ENCODE data around the gene ADAMTS12.

ADAMTS12 gene

DNA sequence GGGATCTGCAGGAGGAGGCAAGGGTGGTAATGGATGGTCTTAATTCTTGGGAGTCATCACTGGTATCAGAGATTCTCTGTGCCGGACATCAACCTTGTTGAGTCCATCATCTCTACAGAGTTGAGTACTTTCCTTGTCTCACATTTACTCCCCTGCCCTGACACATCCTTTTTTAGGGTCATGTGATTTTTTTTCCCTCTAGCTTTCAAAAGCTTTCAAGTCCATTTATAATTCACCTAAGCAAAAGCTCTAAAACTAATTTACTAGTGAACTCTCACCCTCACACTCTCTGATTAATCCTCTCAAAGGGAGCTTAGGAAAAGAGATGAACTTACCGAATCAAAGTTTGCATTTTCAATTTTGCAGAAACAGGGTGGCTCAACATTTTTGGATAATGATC, 258.1 kb downstream of the ADAMTS12 start:
- Histone ChIP-seq H3K4me3 (ENCODE audit: low read depth in 1 of 2, low read length in 2 of 2) (no peak overlapping the region), H3K27me3 (ENCODE audit: control insufficient read depth in 1 of 2, insufficient read depth in 2 of 2, low read length in 2 of 2) (no peaks in the 10 kb centered on the region), H3K4me1 (ENCODE audit: insufficient read depth, low read length) (no peaks in the 10 kb centered on the region), H3K9me3 (ENCODE audit: low read length) (no peaks in the 10 kb centered on the region), H3K36me3 (ENCODE audit: insufficient read depth, low read length) (peaks cover 8% of the 10 kb centered on the region), H3K9ac (ENCODE audit: low read length) (no peak overlapping the region), H3K27ac (ENCODE audit: low read depth, low read length) (no peak overlapping the region)

GRCh38 chr5:33631786-33632185, 260.0 kb downstream of the ADAMTS12 start:
- H3K4me3 ChIP-seq (ENCODE audit: low read depth in 1 of 2, low read length in 2 of 2) = no peak overlapping the region
- no peaks in the 10 kb centered on the region for H3K36me3 ChIP-seq (ENCODE audit: insufficient read depth, low read length)
- no peaks in the 10 kb centered on the region for H3K9me3 ChIP-seq (ENCODE audit: low read length)
- H3K27ac ChIP-seq (ENCODE audit: low read depth, low read length) = no peak overlapping the region
- H3K27me3 ChIP-seq (ENCODE audit: control insufficient read depth in 1 of 2, insufficient read depth in 2 of 2, low read length in 2 of 2) = no peaks in the 10 kb centered on the region
- no peak overlapping the region for H3K9ac ChIP-seq (ENCODE audit: low read length)
- no peaks in the 10 kb centered on the region for H3K4me1 ChIP-seq (ENCODE audit: insufficient read depth, low read length)

DNA sequence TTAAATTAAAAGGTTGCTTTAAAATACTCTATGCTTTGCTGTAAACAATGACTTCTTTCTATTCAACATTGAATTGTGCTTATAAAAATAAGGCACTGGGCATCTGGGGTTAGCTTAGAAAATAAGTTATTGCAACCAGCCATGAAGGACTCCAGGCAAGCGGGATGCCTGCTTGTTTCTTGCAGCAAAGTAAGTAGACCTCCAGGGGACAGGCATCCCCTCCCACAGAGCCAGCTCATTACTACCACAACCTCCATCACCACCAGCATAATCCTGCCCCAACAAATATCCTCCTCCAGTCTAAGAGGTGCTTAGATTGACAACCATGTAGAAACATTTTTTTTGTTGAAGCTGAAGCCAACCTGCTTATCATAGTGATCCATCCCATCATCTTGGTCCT, 260.7 kb downstream of the ADAMTS12 start:
- Histone ChIP-seq H3K27me3 (ENCODE audit: control insufficient read depth in 1 of 2, insufficient read depth in 2 of 2, low read length in 2 of 2) (no peaks in the 10 kb centered on the region), H3K4me1 (ENCODE audit: insufficient read depth, low read length) (no peaks in the 10 kb centered on the region), H3K9me3 (ENCODE audit: low read length) (no peaks in the 10 kb centered on the region), H3K36me3 (ENCODE audit: insufficient read depth, low read length) (no peaks in the 10 kb centered on the region), H3K4me3 (ENCODE audit: low read depth in 1 of 2, low read length in 2 of 2) (no peak overlapping the region), H3K27ac (ENCODE audit: low read depth, low read length) (no peak overlapping the region), H3K9ac (ENCODE audit: low read length) (no peak overlapping the region)

- Histone ChIP-seq H3K27ac (ENCODE audit: low read depth, low read length) (no peak overlapping the region), H3K9ac (ENCODE audit: low read length) (no peak overlapping the region), H3K9me3 (ENCODE audit: low read length) (no peaks in the 10 kb centered on the region), H3K27me3 (ENCODE audit: control insufficient read depth in 1 of 2, insufficient read depth in 2 of 2, low read length in 2 of 2) (no peaks in the 10 kb centered on the region), H3K36me3 (ENCODE audit: insufficient read depth, low read length) (no peaks in the 10 kb centered on the region), H3K4me3 (ENCODE audit: low read depth in 1 of 2, low read length in 2 of 2) (no peak overlapping the region), H3K4me1 (ENCODE audit: insufficient read depth, low read length) (no peaks in the 10 kb centered on the region)
These were observed 261.8 kb downstream of the ADAMTS12 start for GRCh38 chr5:33629999-33630398.

- no peaks in the 10 kb centered on the region for H3K4me1 ChIP-seq (ENCODE audit: insufficient read depth, low read length)
- H3K27ac ChIP-seq (ENCODE audit: low read depth, low read length) = no peak overlapping the region
These were observed 263.0 kb downstream of the ADAMTS12 start for GRCh38 chr5:33628796-33629195.

GRCh38 chr5:33621514-33621913, 270.3 kb downstream of the ADAMTS12 start:
- Histone ChIP-seq H3K9me3 (ENCODE audit: low read length) (no peaks in the 10 kb centered on the region), H3K36me3 (ENCODE audit: insufficient read depth, low read length) (no peaks in the 10 kb centered on the region), H3K27ac (ENCODE audit: low read depth, low read length) (no peak overlapping the region), H3K4me1 (ENCODE audit: insufficient read depth, low read length) (no peaks in the 10 kb centered on the region), H3K4me3 (ENCODE audit: low read depth in 1 of 2, low read length in 2 of 2) (no peak overlapping the region), H3K9ac (ENCODE audit: low read length) (no peak overlapping the region), H3K27me3 (ENCODE audit: control insufficient read depth in 1 of 2, insufficient read depth in 2 of 2, low read length in 2 of 2) (no peaks in the 10 kb centered on the region)

More at GRCh38 chr5:33628796-33629195, 263.0 kb downstream of the ADAMTS12 start:
- no peaks in the 10 kb centered on the region for H3K27me3 ChIP-seq (ENCODE audit: control insufficient read depth in 1 of 2, insufficient read depth in 2 of 2, low read length in 2 of 2)
- no peaks in the 10 kb centered on the region for H3K36me3 ChIP-seq (ENCODE audit: insufficient read depth, low read length)
- H3K9ac ChIP-seq (ENCODE audit: low read length) = no peak overlapping the region
- no peak overlapping the region for H3K4me3 ChIP-seq (ENCODE audit: low read depth in 1 of 2, low read length in 2 of 2)
- no peaks in the 10 kb centered on the region for H3K9me3 ChIP-seq (ENCODE audit: low read length)

DNA sequence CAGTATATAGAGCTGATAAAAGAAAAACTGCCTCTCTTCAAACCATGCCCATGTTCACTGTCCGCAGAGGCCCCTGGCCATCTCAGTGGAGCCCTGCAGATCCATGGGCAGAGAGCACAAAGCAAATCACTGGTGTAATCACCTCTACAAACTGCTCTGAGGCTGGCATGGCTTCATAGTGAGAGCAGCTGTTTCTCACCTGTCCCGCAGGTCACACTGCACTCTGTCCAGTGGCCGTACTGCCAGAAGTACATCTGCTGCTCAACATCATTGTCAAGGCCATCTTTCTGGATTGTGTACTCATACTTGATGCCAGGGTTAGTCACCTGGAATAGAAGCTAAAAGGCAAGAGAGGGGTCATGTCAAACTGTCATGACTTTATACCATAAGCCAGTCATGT, 277.8 kb downstream of the ADAMTS12 start:
- Histone ChIP-seq H3K36me3 (ENCODE audit: insufficient read depth, low read length) (no peaks in the 10 kb centered on the region), H3K27me3 (ENCODE audit: control insufficient read depth in 1 of 2, insufficient read depth in 2 of 2, low read length in 2 of 2) (no peaks in the 10 kb centered on the region), H3K9me3 (ENCODE audit: low read length) (no peaks in the 10 kb centered on the region), H3K4me3 (ENCODE audit: low read depth in 1 of 2, low read length in 2 of 2) (no peak overlapping the region), H3K9ac (ENCODE audit: low read length) (no peak overlapping the region), H3K4me1 (ENCODE audit: insufficient read depth, low read length) (no peaks in the 10 kb centered on the region), H3K27ac (ENCODE audit: low read depth, low read length) (no peak overlapping the region)

- H3K36me3 ChIP-seq (ENCODE audit: insufficient read depth, low read length) = no peaks in the 10 kb centered on the region
- H3K27me3 ChIP-seq (ENCODE audit: control insufficient read depth in 1 of 2, insufficient read depth in 2 of 2, low read length in 2 of 2) = no peaks in the 10 kb centered on the region
- no peak overlapping the region for H3K9ac ChIP-seq (ENCODE audit: low read length)
- H3K9me3 ChIP-seq (ENCODE audit: low read length) = no peaks in the 10 kb centered on the region
- H3K27ac ChIP-seq (ENCODE audit: low read depth, low read length) = no peak overlapping the region
- no peaks in the 10 kb centered on the region for H3K4me1 ChIP-seq (ENCODE audit: insufficient read depth, low read length)
- H3K4me3 ChIP-seq (ENCODE audit: low read depth in 1 of 2, low read length in 2 of 2) = no peak overlapping the region
These were observed 279.4 kb downstream of the ADAMTS12 start for GRCh38 chr5:33612386-33612785.

DNA sequence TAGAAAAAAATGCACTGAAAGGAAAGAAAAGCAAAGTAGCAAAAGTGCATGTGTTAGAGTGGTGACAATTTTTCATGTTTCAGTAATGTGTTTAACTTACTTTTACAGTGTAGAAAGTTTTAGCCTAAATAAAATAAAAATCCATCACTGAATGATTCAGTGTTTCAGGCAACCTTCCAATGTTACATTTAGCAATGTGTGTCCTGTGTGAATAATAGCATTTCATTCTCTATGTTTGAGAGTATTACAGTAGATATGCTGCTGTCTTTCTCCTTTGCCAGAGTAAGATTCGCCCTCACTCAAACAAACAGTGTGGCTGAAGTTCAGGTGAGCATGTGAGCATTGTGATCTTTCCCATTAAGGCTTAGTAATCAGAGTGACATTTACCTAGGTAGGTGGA, 279.9 kb downstream of the ADAMTS12 start:
- no peaks in the 10 kb centered on the region for H3K36me3 ChIP-seq (ENCODE audit: insufficient read depth, low read length)
- H3K9me3 ChIP-seq (ENCODE audit: low read length) = no peaks in the 10 kb centered on the region
- no peak overlapping the region for H3K9ac ChIP-seq (ENCODE audit: low read length)
- H3K4me3 ChIP-seq (ENCODE audit: low read depth in 1 of 2, low read length in 2 of 2) = no peak overlapping the region
- no peak overlapping the region for H3K27ac ChIP-seq (ENCODE audit: low read depth, low read length)
- no peaks in the 10 kb centered on the region for H3K4me1 ChIP-seq (ENCODE audit: insufficient read depth, low read length)
- H3K27me3 ChIP-seq (ENCODE audit: control insufficient read depth in 1 of 2, insufficient read depth in 2 of 2, low read length in 2 of 2) = no peaks in the 10 kb centered on the region

- Histone ChIP-seq H3K4me3 (ENCODE audit: low read depth in 1 of 2, low read length in 2 of 2) (no peak overlapping the region), H3K9me3 (ENCODE audit: low read length) (no peaks in the 10 kb centered on the region), H3K36me3 (ENCODE audit: insufficient read depth, low read length) (no peaks in the 10 kb centered on the region), H3K27ac (ENCODE audit: low read depth, low read length) (no peak overlapping the region), H3K4me1 (ENCODE audit: insufficient read depth, low read length) (no peaks in the 10 kb centered on the region), H3K9ac (ENCODE audit: low read length) (no peak overlapping the region), H3K27me3 (ENCODE audit: control insufficient read depth in 1 of 2, insufficient read depth in 2 of 2, low read length in 2 of 2) (no peaks in the 10 kb centered on the region)
These were observed 283.3 kb downstream of the ADAMTS12 start for GRCh38 chr5:33608344-33609041.

DNA sequence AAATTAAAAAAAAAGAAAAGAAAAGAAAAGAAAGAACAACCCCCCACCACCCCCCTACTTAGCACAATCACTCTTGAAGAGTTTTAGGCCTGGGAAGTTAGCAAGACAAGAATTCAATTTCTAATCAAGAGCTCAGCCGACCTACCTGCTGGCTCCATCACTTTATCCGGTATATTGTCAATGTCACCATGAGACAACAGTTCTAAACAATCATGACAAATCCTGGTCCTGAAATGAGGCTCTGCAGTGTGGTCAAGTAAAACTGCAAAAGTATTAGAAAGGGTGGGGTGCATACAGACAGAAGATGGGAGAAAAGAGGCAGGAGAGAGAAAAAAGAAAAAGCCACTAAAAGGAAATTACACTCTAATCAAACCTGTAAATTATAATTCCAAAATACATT, 287.3 kb downstream of the ADAMTS12 start:
- H3K9me3 ChIP-seq (ENCODE audit: low read length) = no peaks in the 10 kb centered on the region
- no peaks in the 10 kb centered on the region for H3K36me3 ChIP-seq (ENCODE audit: insufficient read depth, low read length)
- H3K27me3 ChIP-seq (ENCODE audit: control insufficient read depth in 1 of 2, insufficient read depth in 2 of 2, low read length in 2 of 2) = no peaks in the 10 kb centered on the region
- H3K9ac ChIP-seq (ENCODE audit: low read length) = no peak overlapping the region
- H3K4me1 ChIP-seq (ENCODE audit: insufficient read depth, low read length) = no peaks in the 10 kb centered on the region
- no peak overlapping the region for H3K27ac ChIP-seq (ENCODE audit: low read depth, low read length)
- H3K4me3 ChIP-seq (ENCODE audit: low read depth in 1 of 2, low read length in 2 of 2) = no peak overlapping the region

GRCh38 chr5:33601881-33602280, 289.9 kb downstream of the ADAMTS12 start:
- H3K4me1 ChIP-seq (ENCODE audit: insufficient read depth, low read length) = no peaks in the 10 kb centered on the region
- no peak overlapping the region for H3K4me3 ChIP-seq (ENCODE audit: low read depth in 1 of 2, low read length in 2 of 2)
- H3K9ac ChIP-seq (ENCODE audit: low read length) = no peak overlapping the region
- H3K36me3 ChIP-seq (ENCODE audit: insufficient read depth, low read length) = no peaks in the 10 kb centered on the region
- no peak overlapping the region for H3K27ac ChIP-seq (ENCODE audit: low read depth, low read length)
- H3K27me3 ChIP-seq (ENCODE audit: control insufficient read depth in 1 of 2, insufficient read depth in 2 of 2, low read length in 2 of 2) = no peaks in the 10 kb centered on the region
- H3K9me3 ChIP-seq (ENCODE audit: low read length) = no peaks in the 10 kb centered on the region

Measured in muscle layer of colon (tissue), 2 donors.